ENCODE results near the gene TSHZ2. TPM values are rescaled to one million over a fixed set of nuclear protein-coding genes. Genes with fewer than 3 reads are reported as not detected.
"Not testable (repeated sequence)": the region's sequence is repeated elsewhere in the genome, so short reads cannot be mapped to it uniquely, and the experiment has no call there.

TSHZ2 gene
- total and polyA plus RNA-seq, 2 donors (not counting 1 experiment from before 2014, with no cell fraction given), result 1.00 to 5.7 TPM

DNA sequence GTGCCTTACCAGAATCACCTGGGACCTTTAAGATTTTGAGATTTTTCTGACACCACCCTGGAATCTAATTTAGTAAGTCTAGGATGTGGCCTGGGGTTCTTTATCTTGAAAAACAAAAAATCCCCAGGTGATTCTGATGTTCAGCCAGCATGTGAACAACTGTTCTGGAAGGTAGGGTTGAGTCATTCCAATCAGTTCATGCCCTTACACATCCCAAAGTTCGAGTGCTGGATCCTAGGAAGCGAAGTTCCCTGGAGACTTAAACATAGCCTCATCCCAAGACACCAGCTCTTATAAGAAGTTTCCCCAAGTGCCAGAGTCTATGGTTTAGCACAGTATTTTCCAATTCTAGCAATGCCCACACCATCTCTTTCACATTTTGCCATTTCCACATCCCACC, 6.3 kb upstream of the TSHZ2 start:
- Mint-ChIP-seq H3K27ac (no peak overlapping the region), H3K27me3 (peaks cover 36% of the 10 kb centered on the region)

DNA sequence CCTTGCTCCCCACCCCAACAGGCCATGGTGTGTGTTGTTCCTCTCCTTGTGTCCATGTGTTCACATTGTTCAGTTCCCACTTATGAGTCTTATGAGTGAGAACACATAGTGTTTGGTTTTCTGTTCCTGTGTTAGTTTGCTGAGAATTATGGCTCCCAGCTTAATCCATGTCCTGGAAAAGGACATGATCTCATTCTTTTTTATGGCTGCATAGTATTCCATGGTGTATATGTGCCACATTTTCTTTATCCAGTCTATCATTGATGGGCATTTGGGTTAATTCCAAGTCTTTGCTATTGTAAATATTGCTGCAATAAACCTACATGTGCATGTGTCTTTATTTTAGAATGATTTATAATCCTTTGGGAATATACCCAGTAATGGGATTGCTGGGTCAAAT, 5.6 kb upstream of the TSHZ2 start:
- POLR2A ChIA-PET, result interaction anchor here (0.6 kb wide), 1 partner anchor 194 kb away, joined by 7 read pairs; no protein-coding TSS in a partner anchor
- H3K27ac Mint-ChIP-seq; H3K36me3 ChIP-seq (replicated peaks in 1 of 2; ENCODE audit: control extremely low read depth in 1 of 2, control insufficient read depth in 1 of 2, extremely low read depth in 1 of 2, insufficient read depth in 2 of 2, low read length in 1 of 2); H3K4me3 ChIP-seq (ENCODE audit: control extremely low read depth in 1 of 5, extremely low read depth in 1 of 5, insufficient read depth in 1 of 5, low read depth in 2 of 5, low read length in 4 of 5); H4K20me1 ChIP-seq (ENCODE audit: control insufficient read depth, insufficient read depth, low read length, poor library complexity, severe bottlenecking); H3K4me2 ChIP-seq (replicated peaks; ENCODE audit: low read depth, low read length, poor library complexity, severe bottlenecking); intact Hi-C loops (cut with micrococcal nuclease); H3K27ac ChIP-seq (ENCODE audit: low read length in 2 of 2); H2AFZ ChIP-seq (ENCODE audit: insufficient read depth, low read depth, low read length, poor library complexity, severe bottlenecking); H3K4me1 Mint-ChIP-seq; H3K4me3 Mint-ChIP-seq; H3K9me3 Mint-ChIP-seq (ENCODE audit: insufficient read depth); H3K9me3 ChIP-seq (ENCODE audit: control extremely low read depth in 1 of 3, control insufficient read depth in 2 of 3, insufficient read depth in 1 of 3, low read length in 2 of 3); H3K79me2 ChIP-seq (ENCODE audit: control insufficient read depth, insufficient read depth, low read length); ATAC-seq (ENCODE audit: low read depth); H3K9ac ChIP-seq (ENCODE audit: low read length); DNase-seq; H3K4me1 ChIP-seq (ENCODE audit: control insufficient read depth in 2 of 2, insufficient read depth in 2 of 2, low read length in 2 of 2); CTCF ChIA-PET; H3K27me3 ChIP-seq (replicated peaks in 1 of 4; ENCODE audit: control extremely low read depth in 1 of 4, control insufficient read depth in 3 of 4, insufficient read depth in 4 of 4, low read length in 3 of 4): not testable (repeated sequence)
- peaks cover 43% of the 10 kb centered on the region for H3K27me3 Mint-ChIP-seq

More for the DNA sequence above, 6.3 kb upstream of the TSHZ2 start:
- no peak overlapping the region for H2AFZ ChIP-seq (ENCODE audit: insufficient read depth, low read depth, low read length, poor library complexity, severe bottlenecking)
- no peak overlapping the region for H3K4me3 ChIP-seq (ENCODE audit: control extremely low read depth in 1 of 5, extremely low read depth in 1 of 5, insufficient read depth in 1 of 5, low read depth in 2 of 5, low read length in 4 of 5)
- no peak for DNase-seq
- peaks cover 0 to 2% (median 0%) of the 10 kb centered on the region in 3 donors for H3K9me3 ChIP-seq (ENCODE audit: control extremely low read depth in 1 of 3, control insufficient read depth in 2 of 3, insufficient read depth in 1 of 3, low read length in 2 of 3)
- no peaks in the 10 kb centered on the region for H3K4me1 ChIP-seq (ENCODE audit: control insufficient read depth in 2 of 2, insufficient read depth in 2 of 2, low read length in 2 of 2)
- no peak overlapping the region for H3K4me2 ChIP-seq (replicated peaks; ENCODE audit: low read depth, low read length, poor library complexity, severe bottlenecking)
- no peaks in the 10 kb centered on the region for H3K79me2 ChIP-seq (ENCODE audit: control insufficient read depth, insufficient read depth, low read length)
- H3K27me3 ChIP-seq (replicated peaks in 1 of 4; ENCODE audit: control extremely low read depth in 1 of 4, control insufficient read depth in 3 of 4, insufficient read depth in 4 of 4, low read length in 3 of 4), result peaks cover 0 to 4% (median 0%) of the 10 kb centered on the region in 4 experiments
- CTCF ChIA-PET, result no interaction called here
- intact Hi-C loops (cut with micrococcal nuclease), result no loop called here
- peaks cover 7% of the 10 kb centered on the region for H3K4me1 Mint-ChIP-seq
- H3K36me3 ChIP-seq (replicated peaks in 1 of 2; ENCODE audit: control extremely low read depth in 1 of 2, control insufficient read depth in 1 of 2, extremely low read depth in 1 of 2, insufficient read depth in 2 of 2, low read length in 1 of 2), result no peaks in the 10 kb centered on the region
- no peaks in the 10 kb centered on the region for H4K20me1 ChIP-seq (ENCODE audit: control insufficient read depth, insufficient read depth, low read length, poor library complexity, severe bottlenecking)
- H3K9ac ChIP-seq (ENCODE audit: low read length), result no peak overlapping the region
- ATAC-seq (ENCODE audit: low read depth), result no peak
- 79% methylated on average over 2 of the region's 2 CpGs for WGBS (ENCODE audit: insufficient coverage)
- no peak overlapping the region for H3K27ac ChIP-seq (ENCODE audit: low read length in 2 of 2)
- POLR2A ChIA-PET, result interaction anchor here (0.6 kb wide), 1 partner anchor 195 kb away, joined by 7 read pairs; no protein-coding TSS in a partner anchor
- H3K9me3 Mint-ChIP-seq (ENCODE audit: insufficient read depth), result no peaks in the 10 kb centered on the region
- no peak for TF ChIP-seq EZH2 (IDR thresholded peaks at IDR 0.05; ENCODE audit: borderline replicate concordance, insufficient read depth, low read depth, low read length, poor library complexity, severe bottlenecking)
- no peak for TF ChIP-seq CTCF (IDR thresholded peaks at IDR 0.05)
- no peak overlapping the region for H3K4me3 Mint-ChIP-seq
